OCI-LY1 (cell line): Measurements from ENCODE around the gene SLC22A25.

Experiments
- H2AFZ ChIP-seq: fragments of 200-600 bp; sonication (generic), shearing (Covaris generic); 2 replicates; pipeline ENCODE4 v1.6.0; 2014; ENCODE audit warnings: antibody characterized with exemption, mild to moderate bottlenecking, low read length
- H3F3A ChIP-seq: fragments of 200-600 bp; sonication (generic), shearing (Covaris generic); 2 replicates; pipeline ENCODE4 v1.6.0; 2014; ENCODE audit warnings: mild to moderate bottlenecking, antibody characterized with exemption, low read length, moderate library complexity; ENCODE audit not compliant: insufficient read depth
- H3K27ac ChIP-seq: fragments of 200-600 bp; sonication (generic); 2 replicates; pipeline ENCODE4 v1.5.1; 2014; ENCODE audit warnings: low read length, mixed run types, mild to moderate bottlenecking, low read depth; ENCODE audit not compliant: poor library complexity, severe bottlenecking
- H3K27me3 ChIP-seq: fragments of 200-600 bp; sonication (generic); 2 replicates; pipeline ENCODE4 v1.6.0; 2014; ENCODE audit warnings: antibody characterized with exemption, mild to moderate bottlenecking, low read length, moderate library complexity; ENCODE audit not compliant: insufficient read depth
- H3K36me3 ChIP-seq: fragments of 200-600 bp; sonication (generic); 2 replicates; pipeline ENCODE4 v1.6.1; 2014; ENCODE audit warnings: mild to moderate bottlenecking, antibody characterized with exemption, low read length, moderate library complexity, mixed read lengths; ENCODE audit not compliant: insufficient read depth
- H3K4me1 ChIP-seq: fragments of 200-600 bp; sonication (generic); 2 replicates; pipeline ENCODE4 v1.5.1; 2014; ENCODE audit warnings: mild to moderate bottlenecking, low read length, moderate library complexity; ENCODE audit not compliant: insufficient read depth, severe bottlenecking
- H3K4me2 ChIP-seq: fragments of 200-600 bp; sonication (generic), shearing (Covaris generic); 2 replicates; pipeline ENCODE4 v1.6.1; 2014; ENCODE audit warnings: low read length
- H3K4me3 ChIP-seq: fragments of 200-600 bp; sonication (generic); 2 replicates; pipeline ENCODE4 v1.5.1; 2014; ENCODE audit warnings: low read length, low read depth, mild to moderate bottlenecking, mixed read lengths; ENCODE audit not compliant: poor library complexity, severe bottlenecking
- H3K79me2 ChIP-seq: fragments of 200-600 bp; shearing (Covaris generic); 2 replicates; pipeline ENCODE4 v1.6.1; 2016; ENCODE audit warnings: mixed run types, low read length, mixed read lengths; ENCODE audit not compliant: insufficient read depth
- H3K9ac ChIP-seq: fragments of 200-600 bp; sonication (generic), shearing (Covaris generic); 2 replicates; pipeline ENCODE4 v1.6.1; 2014; ENCODE audit warnings: mild to moderate bottlenecking, low read length, mixed read lengths
- H3K9me2 ChIP-seq: fragments of 200-600 bp; sonication (generic), shearing (Covaris generic); 2 replicates; pipeline ENCODE4 v1.6.1; 2014; ENCODE audit warnings: low read depth, mild to moderate bottlenecking, low read length, mixed read lengths
- H3K9me3 ChIP-seq: fragments of 200-600 bp; shearing (Covaris generic); 2 replicates; pipeline ENCODE4 v1.6.1; 2014; ENCODE audit warnings: low read length, mixed read lengths
- H4K20me1 ChIP-seq: fragments of 200-600 bp; sonication (generic), shearing (Covaris generic); 2 replicates; pipeline ENCODE4 v1.6.0; 2016; ENCODE audit warnings: mild to moderate bottlenecking, low read length; ENCODE audit not compliant: insufficient read depth
- CTCF ChIP-seq: fragments of 200-600 bp; sonication (generic), shearing (Covaris generic); IDR thresholded peaks from 2 replicates; pipeline ENCODE4 v1.5.1; 2017; ENCODE audit warnings: mild to moderate bottlenecking, antibody characterized with exemption, low read length, moderate library complexity, mixed read lengths
- EZH2 ChIP-seq: fragments of 200-600 bp; sonication (generic), shearing (Covaris generic); IDR thresholded peaks from 2 replicates; pipeline ENCODE4 v1.8.0; 2017; ENCODE audit warnings: borderline replicate concordance, mixed run types, mild to moderate bottlenecking, antibody characterized with exemption, low read length, moderate library complexity, mixed read lengths

SLC22A25 gene

GRCh38 chr11:63282579-63282978, 39.2 kb upstream of the SLC22A25 start:
- Histone ChIP-seq H3K9me2 (no peaks in the 10 kb centered on the region), H3K9ac (no peak overlapping the region), H3K79me2 (no peaks in the 10 kb centered on the region), H2AFZ (no peak overlapping the region), H3F3A (no peaks in the 10 kb centered on the region), H3K27ac (no peak overlapping the region), H3K36me3 (no peaks in the 10 kb centered on the region), H4K20me1 (no peaks in the 10 kb centered on the region), H3K9me3 (no peaks in the 10 kb centered on the region), H3K4me2 (no peak overlapping the region), H3K4me1 (no peaks in the 10 kb centered on the region), H3K4me3 (no peak overlapping the region), H3K27me3 (no peaks in the 10 kb centered on the region)
- TF ChIP-seq EZH2 (no peak), CTCF (no peak)

GRCh38 chr11:63280920-63281319, 37.5 kb upstream of the SLC22A25 start:
- no peaks in the 10 kb centered on the region for H4K20me1 ChIP-seq

GRCh38 chr11:63277345-63277943, 34.0 kb upstream of the SLC22A25 start:
- no peaks in the 10 kb centered on the region for H3K27me3 ChIP-seq
- H3K79me2 ChIP-seq, result no peaks in the 10 kb centered on the region
- H3F3A ChIP-seq, result no peaks in the 10 kb centered on the region
- no peaks in the 10 kb centered on the region for H3K36me3 ChIP-seq
- H3K4me2 ChIP-seq, result no peak overlapping the region
- no peak overlapping the region for H3K9ac ChIP-seq
- no peaks in the 10 kb centered on the region for H3K4me1 ChIP-seq
- H3K27ac ChIP-seq, result no peak overlapping the region
- H3K4me3 ChIP-seq, result no peak overlapping the region
- no peak for TF ChIP-seq EZH2
- peak; percentile 25; the same call in 1 of the 2 replicates for TF ChIP-seq CTCF
- no peaks in the 10 kb centered on the region for H3K9me2 ChIP-seq
- H4K20me1 ChIP-seq, result no peaks in the 10 kb centered on the region
- H2AFZ ChIP-seq, result no peak overlapping the region
- H3K9me3 ChIP-seq, result no peaks in the 10 kb centered on the region

More at GRCh38 chr11:63280920-63281319, 37.5 kb upstream of the SLC22A25 start:
- H3K4me1 ChIP-seq, result no peaks in the 10 kb centered on the region
- H3F3A ChIP-seq, result no peaks in the 10 kb centered on the region
- no peaks in the 10 kb centered on the region for H3K79me2 ChIP-seq
- no peaks in the 10 kb centered on the region for H3K36me3 ChIP-seq
- no peak for TF ChIP-seq CTCF
- TF ChIP-seq EZH2, result no peak
- no peak overlapping the region for H2AFZ ChIP-seq
- H3K4me3 ChIP-seq, result no peak overlapping the region
- H3K9me2 ChIP-seq, result no peaks in the 10 kb centered on the region
- H3K27me3 ChIP-seq, result no peaks in the 10 kb centered on the region
- H3K27ac ChIP-seq, result no peak overlapping the region
- H3K4me2 ChIP-seq, result no peak overlapping the region
- no peaks in the 10 kb centered on the region for H3K9me3 ChIP-seq
- no peak overlapping the region for H3K9ac ChIP-seq
